NCI-H526 treated with DMSO at 0.1 percent for 48 hours (cell line): ENCODE results near the gene KCNIP4.

Experiments
- DNase-seq: peaks from one replicate; lab custom pipeline; 2025; lab: John Stamatoyannopoulos, UW

The KCNIP4 gene

GRCh38 chr4:21454831-21455230, 493.7 kb downstream of the KCNIP4 start:
- DNase-seq = no peak

- DNase-seq = no peak
These were observed 494.4 kb downstream of the KCNIP4 start for GRCh38 chr4:21454201-21454600.

- no peak for DNase-seq
These were observed 495.6 kb downstream of the KCNIP4 start for GRCh38 chr4:21452931-21453330.

GRCh38 chr4:21451032-21451431, 497.5 kb downstream of the KCNIP4 start:
- DNase-seq = no peak

GRCh38 chr4:21450331-21450730, 498.2 kb downstream of the KCNIP4 start:
- DNase-seq = no peak

- DNase-seq = no peak
These were observed 501.1 kb downstream of the KCNIP4 start for GRCh38 chr4:21447301-21448054.

- DNase-seq = no peak
These were observed 528.4 kb downstream of the KCNIP4 start for GRCh38 chr4:21420166-21420565.

GRCh38 chr4:21415728-21416127, 532.8 kb downstream of the KCNIP4 start:
- DNase-seq = no peak

GRCh38 chr4:21413807-21414370, 534.7 kb downstream of the KCNIP4 start:
- DNase-seq = no peak

- no peak for DNase-seq
These were observed 537.5 kb downstream of the KCNIP4 start for GRCh38 chr4:21411086-21411485.

- DNase-seq = no peak
These were observed 538.2 kb downstream of the KCNIP4 start for GRCh38 chr4:21410372-21410771.

GRCh38 chr4:21387683-21388082, 560.9 kb downstream of the KCNIP4 start:
- DNase-seq = no peak

- DNase-seq = no peak
These were observed 562.3 kb downstream of the KCNIP4 start for GRCh38 chr4:21386166-21386780.

GRCh38 chr4:21385706-21386105, 562.9 kb downstream of the KCNIP4 start:
- DNase-seq = no peak

GRCh38 chr4:21384609-21385008, 564.0 kb downstream of the KCNIP4 start:
- no peak for DNase-seq

GRCh38 chr4:21380861-21381260, 567.7 kb downstream of the KCNIP4 start:
- no peak for DNase-seq

- no peak for DNase-seq
These were observed 571.5 kb downstream of the KCNIP4 start for GRCh38 chr4:21377046-21377445.

- DNase-seq = no peak
These were observed 572.4 kb downstream of the KCNIP4 start for GRCh38 chr4:21376176-21376575.

- no peak for DNase-seq
These were observed 573.8 kb downstream of the KCNIP4 start for GRCh38 chr4:21374641-21375368.

GRCh38 chr4:21367567-21367966, 581.0 kb downstream of the KCNIP4 start:
- no peak for DNase-seq

- DNase-seq = no peak
These were observed 581.7 kb downstream of the KCNIP4 start for GRCh38 chr4:21366840-21367239.

GRCh38 chr4:21366312-21366711, 582.3 kb downstream of the KCNIP4 start:
- no peak for DNase-seq

GRCh38 chr4:21363701-21364100, 584.9 kb downstream of the KCNIP4 start:
- no peak for DNase-seq
